Mononuclear cell (primary cell): Measurements from ENCODE around the gene PIWIL1. TPM values are rescaled to one million over a fixed set of nuclear protein-coding genes. Genes with fewer than 3 reads are reported as not detected.

Experiments used
- H3K27me3 ChIP-seq: 2 replicates; pipeline ENCODE4 v1.6.0; 2011; ENCODE audit warnings: low read length, control low read depth; ENCODE audit not compliant: insufficient read depth
- H3K4me1 ChIP-seq: 2 replicates; pipeline ENCODE4 v1.5.1; 2011; ENCODE audit warnings: mild to moderate bottlenecking, low read length, control low read depth; ENCODE audit not compliant: insufficient read depth
- H3K4me3 ChIP-seq: 2 replicates; pipeline ENCODE4 v1.5.1; 2011; ENCODE audit warnings: mild to moderate bottlenecking, low read length, moderate library complexity
- H3K9me3 ChIP-seq: 2 replicates; pipeline ENCODE4 v1.5.1; 2011; ENCODE audit warnings: low read depth, mild to moderate bottlenecking, control low read depth, low read length
- total RNA-seq: library from RNA; depleted of rRNA; stranded (reverse); fragments of >200 nt; gene quantifications from one replicate; pipeline ENCODE4 v1.2.3, GENCODE V29; 2012

The PIWIL1 gene
- total RNA-seq, 1 donor: not detected

- H3K9me3 ChIP-seq: no peaks in the 10 kb centered on the region
- no peaks in the 10 kb centered on the region for H3K27me3 ChIP-seq
- no peak overlapping the region for H3K4me3 ChIP-seq
- H3K4me1 ChIP-seq: no peaks in the 10 kb centered on the region
These were observed 7.0 kb upstream of the PIWIL1 start for GRCh38 chr12:130330685-130331084.

- H3K27me3 ChIP-seq: no peaks in the 10 kb centered on the region
- H3K4me3 ChIP-seq: no peak overlapping the region
- H3K4me1 ChIP-seq: no peaks in the 10 kb centered on the region
- no peaks in the 10 kb centered on the region for H3K9me3 ChIP-seq
These were observed 6.5 kb upstream of the PIWIL1 start for GRCh38 chr12:130331146-130331545.

- Histone ChIP-seq H3K4me3 (no peak overlapping the region), H3K27me3 (no peaks in the 10 kb centered on the region), H3K9me3 (no peaks in the 10 kb centered on the region), H3K4me1 (no peaks in the 10 kb centered on the region)
These were observed 4.3 kb upstream of the PIWIL1 start for GRCh38 chr12:130333341-130333740.

- no peak overlapping the region for H3K4me3 ChIP-seq
- H3K4me1 ChIP-seq: no peaks in the 10 kb centered on the region
- no peaks in the 10 kb centered on the region for H3K9me3 ChIP-seq
- peaks cover 1% of the 10 kb centered on the region for H3K27me3 ChIP-seq
These were observed 3.3 kb upstream of the PIWIL1 start for GRCh38 chr12:130334399-130334798.

GRCh38 chr12:130334937-130335336, 2.8 kb upstream of the PIWIL1 start:
- peaks cover 6% of the 10 kb centered on the region for H3K27me3 ChIP-seq
- no peaks in the 10 kb centered on the region for H3K4me1 ChIP-seq
- H3K9me3 ChIP-seq: no peaks in the 10 kb centered on the region
- no peak overlapping the region for H3K4me3 ChIP-seq

GRCh38 chr12:130335517-130336392, 1.9 kb upstream of the PIWIL1 start:
- no peaks in the 10 kb centered on the region for H3K9me3 ChIP-seq
- H3K4me3 ChIP-seq: no peak overlapping the region
- H3K27me3 ChIP-seq: peaks cover 9% of the 10 kb centered on the region
- no peaks in the 10 kb centered on the region for H3K4me1 ChIP-seq

- H3K9me3 ChIP-seq: no peaks in the 10 kb centered on the region
- H3K4me3 ChIP-seq: no peak overlapping the region
- H3K4me1 ChIP-seq: no peaks in the 10 kb centered on the region
- H3K27me3 ChIP-seq: peaks cover 9% of the 10 kb centered on the region
These were observed 782 bp upstream of the PIWIL1 start for GRCh38 chr12:130336723-130337487.

- no peaks in the 10 kb centered on the region for H3K4me1 ChIP-seq
- no peaks in the 10 kb centered on the region for H3K9me3 ChIP-seq
- H3K27me3 ChIP-seq: peaks cover 9% of the 10 kb centered on the region
- H3K4me3 ChIP-seq: no peak overlapping the region
These were observed 1.3 kb downstream of the PIWIL1 start for GRCh38 chr12:130338794-130339601.

GRCh38 chr12:130339951-130340350, 2.3 kb downstream of the PIWIL1 start:
- Histone ChIP-seq H3K4me1 (no peaks in the 10 kb centered on the region), H3K4me3 (no peak overlapping the region), H3K27me3 (peaks cover 9% of the 10 kb centered on the region), H3K9me3 (no peaks in the 10 kb centered on the region)

- Histone ChIP-seq H3K27me3 (peaks cover 9% of the 10 kb centered on the region), H3K4me3 (no peak overlapping the region), H3K9me3 (no peaks in the 10 kb centered on the region), H3K4me1 (no peaks in the 10 kb centered on the region)
These were observed 4.8 kb downstream of the PIWIL1 start for GRCh38 chr12:130342442-130342841.

- H3K27me3 ChIP-seq: peaks cover 9% of the 10 kb centered on the region
- H3K4me1 ChIP-seq: no peaks in the 10 kb centered on the region
- H3K4me3 ChIP-seq: no peak overlapping the region
- no peaks in the 10 kb centered on the region for H3K9me3 ChIP-seq
These were observed 5.2 kb downstream of the PIWIL1 start for GRCh38 chr12:130342842-130343241.

- Histone ChIP-seq H3K4me1 (no peaks in the 10 kb centered on the region), H3K27me3 (peaks cover 6% of the 10 kb centered on the region), H3K4me3 (no peak overlapping the region), H3K9me3 (no peaks in the 10 kb centered on the region)
These were observed 6.8 kb downstream of the PIWIL1 start for GRCh38 chr12:130344529-130344928.

GRCh38 chr12:130345292-130345691, 7.6 kb downstream of the PIWIL1 start:
- Histone ChIP-seq H3K4me3 (no peak overlapping the region), H3K4me1 (no peaks in the 10 kb centered on the region), H3K9me3 (no peaks in the 10 kb centered on the region), H3K27me3 (no peaks in the 10 kb centered on the region)

- Histone ChIP-seq H3K4me1 (no peaks in the 10 kb centered on the region), H3K4me3 (no peak overlapping the region), H3K9me3 (no peaks in the 10 kb centered on the region), H3K27me3 (no peaks in the 10 kb centered on the region)
These were observed 9.9 kb downstream of the PIWIL1 start for GRCh38 chr12:130347588-130347987.

- Histone ChIP-seq H3K4me1 (no peaks in the 10 kb centered on the region), H3K4me3 (no peak overlapping the region), H3K27me3 (no peaks in the 10 kb centered on the region), H3K9me3 (no peaks in the 10 kb centered on the region)
These were observed 13.0 kb downstream of the PIWIL1 start for GRCh38 chr12:130350715-130351114.
